ENCODE measurements around the gene STK11. TPM values are rescaled to one million over a fixed set of nuclear protein-coding genes. Genes with fewer than 3 reads are reported as not detected.

STK11 gene, protein sequence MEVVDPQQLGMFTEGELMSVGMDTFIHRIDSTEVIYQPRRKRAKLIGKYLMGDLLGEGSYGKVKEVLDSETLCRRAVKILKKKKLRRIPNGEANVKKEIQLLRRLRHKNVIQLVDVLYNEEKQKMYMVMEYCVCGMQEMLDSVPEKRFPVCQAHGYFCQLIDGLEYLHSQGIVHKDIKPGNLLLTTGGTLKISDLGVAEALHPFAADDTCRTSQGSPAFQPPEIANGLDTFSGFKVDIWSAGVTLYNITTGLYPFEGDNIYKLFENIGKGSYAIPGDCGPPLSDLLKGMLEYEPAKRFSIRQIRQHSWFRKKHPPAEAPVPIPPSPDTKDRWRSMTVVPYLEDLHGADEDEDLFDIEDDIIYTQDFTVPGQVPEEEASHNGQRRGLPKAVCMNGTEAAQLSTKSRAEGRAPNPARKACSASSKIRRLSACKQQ
- 88.2 and 94.2 TPM in 2 replicates for total RNA-seq

DNA sequence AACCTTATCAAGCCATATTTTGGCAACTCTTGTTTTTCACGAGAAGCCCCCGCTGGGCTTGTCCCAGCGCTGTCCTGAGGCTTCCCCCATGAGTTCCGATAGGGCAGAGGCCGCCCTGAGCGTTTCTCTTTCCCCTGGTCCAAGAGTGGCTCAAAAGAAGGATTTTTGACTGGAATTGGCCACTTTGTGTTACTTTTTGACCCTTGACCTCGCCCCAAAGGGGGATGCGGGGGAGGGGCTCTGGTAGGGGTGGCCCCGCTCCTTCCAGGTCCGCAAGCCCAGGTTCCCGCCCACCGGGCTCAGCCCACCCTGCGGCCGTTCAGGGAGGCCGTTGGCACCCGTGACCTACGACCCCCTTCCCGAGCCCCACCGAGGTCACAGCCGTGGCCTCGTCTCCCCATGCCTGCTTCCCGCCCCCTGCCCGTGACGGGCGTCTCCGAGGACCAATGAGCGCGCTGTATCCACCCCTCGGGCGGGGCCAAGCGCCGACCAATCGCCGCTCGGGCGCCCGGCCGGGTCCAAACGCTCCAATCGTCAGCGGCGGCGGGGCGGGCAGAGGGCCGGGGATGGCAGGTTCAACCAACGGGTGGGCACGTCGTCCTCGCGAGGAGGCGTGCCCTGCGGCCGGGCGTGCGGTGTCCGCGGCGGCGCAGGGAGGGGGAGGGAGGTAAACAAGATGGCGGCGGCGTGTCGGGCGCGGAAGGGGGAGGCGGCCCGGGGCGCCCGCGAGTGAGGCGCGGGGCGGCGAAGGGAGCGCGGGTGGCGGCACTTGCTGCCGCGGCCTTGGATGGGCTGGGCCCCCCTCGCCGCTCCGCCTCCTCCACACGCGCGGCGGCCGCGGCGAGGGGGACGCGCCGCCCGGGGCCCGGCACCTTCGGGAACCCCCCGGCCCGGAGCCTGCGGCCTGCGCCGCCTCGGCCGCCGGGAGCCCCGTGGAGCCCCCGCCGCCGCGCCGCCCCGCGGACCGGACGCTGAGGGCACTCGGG lies at the start of gene STK11:
Gene STK11 (plus strand): TSS at position 665 of the 986 bp plus-strand sequence. CDS start 1,136 bp downstream, outside the sequence.

DNA sequence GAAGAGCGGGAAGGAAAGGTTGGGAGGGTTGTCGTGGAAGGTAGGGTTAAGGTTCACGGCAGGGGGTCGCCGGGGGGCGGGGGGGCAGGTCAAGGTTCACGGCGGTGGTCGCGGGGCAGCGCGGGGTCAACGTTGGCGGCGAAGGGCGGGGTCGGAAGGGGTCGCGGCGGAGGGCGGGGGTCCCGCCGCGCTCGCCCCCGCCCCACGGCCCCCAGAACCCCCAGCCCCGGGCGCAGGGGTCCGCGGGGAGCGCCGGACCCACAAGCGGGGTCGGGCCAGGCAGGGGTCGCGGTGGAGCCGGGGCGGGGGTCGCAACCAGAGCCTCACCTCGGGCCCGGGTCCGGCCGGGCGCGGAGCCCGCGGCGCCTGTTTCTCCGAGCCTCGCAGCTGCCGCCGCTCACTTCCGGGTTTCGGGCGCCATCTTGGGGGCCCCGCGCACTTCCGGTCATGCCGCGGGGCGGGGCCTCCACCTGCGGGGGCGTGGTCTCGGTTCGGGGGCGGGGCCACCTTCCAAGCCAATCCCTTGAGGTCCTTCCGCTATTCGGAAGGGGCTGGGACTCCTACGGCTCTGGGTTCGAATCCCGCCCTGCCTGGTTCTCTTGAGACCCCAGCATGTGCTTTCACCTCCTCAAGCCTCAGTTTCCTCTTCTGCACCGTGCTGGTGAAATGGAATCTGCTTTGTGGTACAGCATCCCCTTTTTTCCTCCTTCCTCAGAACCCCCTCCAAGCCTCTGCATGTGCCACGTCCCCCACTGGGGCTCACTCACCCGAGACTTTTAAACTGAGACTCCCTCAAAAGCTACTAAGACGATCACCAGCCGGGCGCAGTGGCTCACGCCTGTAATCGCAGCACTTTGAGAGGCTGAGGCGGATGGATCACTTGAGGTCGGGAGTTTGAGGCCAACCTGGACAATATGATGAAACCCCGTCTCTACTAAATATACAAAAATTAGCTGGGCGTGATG lies 31.5 kb upstream of the STK11 start, which contains the start of gene SBNO2:
Gene SBNO2 (minus strand): TSS at position 424 of the 965 bp plus-strand sequence. CDS start 19,992 bp downstream, outside the sequence.

DNA sequence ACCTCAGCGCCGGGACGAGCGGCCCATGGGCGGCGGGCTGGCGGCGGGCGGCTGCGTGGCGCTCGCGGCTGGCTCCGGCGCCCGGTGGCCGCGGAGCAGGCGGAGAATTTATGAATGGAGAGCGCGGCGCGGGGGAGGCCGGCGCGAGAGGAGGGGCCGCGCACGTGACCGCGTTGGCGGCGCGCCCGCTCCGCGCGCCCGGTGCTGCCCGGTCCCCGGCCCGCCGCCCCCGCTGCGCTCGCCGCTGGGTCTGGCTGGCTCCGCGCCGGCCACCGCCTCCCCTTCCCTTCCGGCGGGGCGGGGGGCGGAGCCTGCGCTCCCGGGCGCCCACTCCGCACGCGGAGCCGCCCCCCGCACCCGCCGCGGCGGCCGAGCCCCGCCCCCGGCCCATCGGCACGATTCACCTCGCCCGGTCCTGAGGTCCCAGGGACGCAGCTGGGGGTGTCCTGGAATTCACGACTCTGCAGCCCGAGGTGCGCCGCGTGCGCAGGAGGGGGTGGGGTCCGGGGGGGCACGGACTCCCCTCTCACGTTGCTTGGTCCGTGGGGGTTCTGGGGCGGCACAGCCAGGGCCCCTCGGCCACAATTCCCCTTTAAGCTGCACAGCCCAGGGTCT lies 32.3 kb downstream of the STK11 start, which contains the start of gene CBARP:
Gene CBARP (minus strand): TSS at position 252 of the 615 bp plus-strand sequence. CDS start 1,905 bp downstream, outside the sequence.

DNA sequence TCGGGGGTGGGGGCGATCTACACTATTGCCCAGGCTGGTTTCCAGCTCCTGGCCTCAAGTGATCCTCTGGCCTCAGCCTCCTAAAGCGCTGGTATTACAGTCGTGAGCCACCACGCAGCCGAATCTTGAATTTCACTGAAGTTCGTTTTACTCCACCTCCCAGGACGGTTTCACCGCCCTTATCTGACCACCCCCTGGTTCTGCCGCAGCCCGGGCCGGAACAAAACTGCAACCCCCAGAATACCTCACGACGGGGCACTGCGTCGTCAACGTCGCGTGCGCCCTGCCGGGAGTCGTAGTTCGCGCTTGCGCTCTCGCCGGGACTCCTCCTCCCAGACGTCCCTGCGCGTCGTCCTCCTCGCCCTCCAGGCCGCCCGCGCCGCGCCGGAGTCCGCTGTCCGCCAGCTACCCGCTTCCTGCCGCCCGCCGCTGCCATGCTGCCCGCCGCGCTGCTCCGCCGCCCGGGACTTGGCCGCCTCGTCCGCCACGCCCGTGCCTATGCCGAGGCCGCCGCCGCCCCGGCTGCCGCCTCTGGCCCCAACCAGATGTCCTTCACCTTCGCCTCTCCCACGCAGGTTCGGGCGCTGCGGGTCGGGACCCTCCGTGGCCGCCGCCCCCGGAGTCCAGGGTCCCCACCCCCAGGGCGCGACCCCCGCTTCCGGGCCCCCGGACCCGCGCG lies 36.0 kb downstream of the STK11 start, which contains the start of gene ATP5F1D:
Gene ATP5F1D (plus strand): TSS at position 335 of the 679 bp plus-strand sequence. CDS start 100 bp downstream, at position 435.

DNA sequence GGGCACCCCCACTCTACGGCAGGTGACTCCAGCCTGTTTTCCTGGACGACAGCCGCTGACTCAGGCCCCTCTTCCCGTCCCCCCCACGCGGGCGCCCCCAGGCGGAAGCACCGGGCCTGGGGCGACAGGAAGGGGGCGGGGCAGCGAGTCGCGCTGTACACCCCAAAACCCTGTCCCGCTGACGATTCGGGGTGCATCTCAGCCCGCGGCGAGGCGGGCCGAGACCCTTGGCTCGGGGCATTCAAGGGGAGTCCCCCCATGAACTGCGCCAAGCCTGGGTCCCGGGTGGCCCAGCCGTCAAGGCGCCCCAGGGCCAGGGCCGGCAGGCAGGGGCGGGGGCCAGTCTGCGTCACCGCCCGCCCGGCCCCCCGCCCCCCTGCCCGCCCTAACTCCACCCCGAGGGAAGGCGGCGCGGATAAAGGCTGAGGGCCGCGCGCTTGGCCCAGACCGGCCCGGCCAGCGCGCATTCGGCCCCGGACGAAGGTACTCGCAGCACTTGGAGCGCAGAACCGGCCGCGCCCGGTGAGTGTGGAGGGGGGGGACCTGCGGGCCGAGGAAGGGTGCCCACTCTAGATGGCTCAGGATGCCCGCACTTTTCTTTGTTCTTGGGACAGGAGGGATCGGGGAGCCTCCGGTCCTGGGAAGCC lies 42.7 kb downstream of the STK11 start, which contains the start of gene MIDN:
Gene MIDN (plus strand): TSS at position 445 of the 647 bp plus-strand sequence. CDS start 1,714 bp downstream, outside the sequence.

DNA sequence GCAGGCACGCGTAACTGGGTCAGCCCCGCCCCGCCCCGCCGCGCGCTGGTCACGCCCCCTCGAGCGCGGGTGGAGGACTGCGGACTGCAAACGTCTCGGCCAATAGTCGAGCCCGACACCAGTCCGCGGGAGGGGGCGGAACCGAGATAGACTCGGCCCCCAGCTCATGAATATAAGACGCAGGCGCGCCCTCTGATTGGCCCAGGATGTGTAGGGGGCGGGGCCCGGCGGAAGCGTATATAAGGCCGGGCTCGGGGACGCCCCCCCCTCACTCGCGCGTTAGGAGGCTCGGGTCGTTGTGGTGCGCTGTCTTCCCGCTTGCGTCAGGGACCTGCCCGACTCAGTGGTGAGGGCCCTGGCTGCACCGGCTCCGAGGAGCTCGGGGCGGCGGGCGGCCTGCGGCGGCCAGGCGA lies 63.5 kb downstream of the STK11 start, which contains the start of gene CIRBP:
Gene CIRBP (plus strand): TSS at position 268 of the 413 bp plus-strand sequence. CDS start 1,602 bp downstream, outside the sequence.

DNA sequence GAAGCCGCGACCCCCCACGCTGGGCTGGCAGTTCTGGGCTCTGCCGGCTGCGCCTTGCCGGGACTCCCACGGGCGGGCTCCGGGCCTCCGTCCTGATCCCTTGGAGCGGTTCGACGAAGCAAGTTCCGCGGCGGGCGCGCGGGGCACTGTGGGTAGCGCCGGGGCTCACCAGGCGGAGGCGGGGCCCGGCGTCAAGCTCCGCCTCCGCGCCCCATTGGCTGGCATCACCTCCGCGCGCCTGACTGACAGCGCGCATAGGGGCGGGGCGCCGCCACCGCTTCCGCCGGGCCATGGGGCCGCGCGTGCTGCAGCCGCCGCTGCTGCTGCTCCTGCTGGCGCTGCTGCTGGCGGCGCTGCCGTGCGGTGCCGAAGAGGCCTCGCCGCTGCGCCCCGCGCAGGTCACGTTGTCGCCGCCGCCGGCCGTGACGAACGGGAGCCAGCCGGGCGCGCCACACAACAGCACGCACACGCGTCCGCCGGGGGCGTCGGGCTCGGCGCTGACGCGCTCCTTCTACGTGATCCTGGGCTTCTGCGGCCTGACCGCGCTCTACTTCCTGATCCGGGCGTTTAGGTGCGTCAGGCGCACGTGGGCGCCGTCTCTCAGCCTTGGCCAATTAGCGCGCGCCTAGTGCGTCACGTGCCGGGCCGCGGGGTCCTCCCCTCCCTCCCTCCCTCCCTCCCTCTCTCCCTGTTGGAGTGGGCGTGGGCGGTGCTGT lies 69.8 kb downstream of the STK11 start, which contains the start of gene FAM174C:
Gene FAM174C (plus strand): TSS at position 271 of the 716 bp plus-strand sequence. CDS start 20 bp downstream, at position 291.

Other genes starting within 250 kb of the STK11 start
- 141 and 143 TPM in 2 replicates for gene WDR18, start 221.4 kb upstream of the STK11 start, total RNA-seq
- gene GRIN3B, start 205.4 kb upstream of the STK11 start, total RNA-seq: 0.19 and 0.27 TPM in 2 replicates
- 48.3 and 59.8 TPM in 2 replicates for gene TMEM259, start 184.7 kb upstream of the STK11 start, total RNA-seq
- not detected in 2 replicates for gene RNU6-2, start 184.3 kb upstream of the STK11 start, total RNA-seq
- 187 and 190 TPM in 2 replicates for gene CNN2, start 179.2 kb upstream of the STK11 start, total RNA-seq
- gene ABCA7, start 165.7 kb upstream of the STK11 start, total RNA-seq: 4.0 and 4.8 TPM in 2 replicates
- 5.6 and 9.5 TPM in 2 replicates for gene ARHGAP45, start 138.6 kb upstream of the STK11 start, total RNA-seq
- 101 and 122 TPM in 2 replicates for gene POLR2E, start 110.4 kb upstream of the STK11 start, total RNA-seq
- 363 and 429 TPM in 2 replicates for gene GPX4, start 101.8 kb upstream of the STK11 start, total RNA-seq
- gene SBNO2, start 31.5 kb upstream of the STK11 start, total RNA-seq: 30.9 and 64.3 TPM in 2 replicates
- 1.3 and 1.6 TPM in 2 replicates for gene CBARP, start 32.2 kb downstream of the STK11 start, total RNA-seq
- gene ATP5F1D, start 36.0 kb downstream of the STK11 start, total RNA-seq: 46.3 and 51.7 TPM in 2 replicates
- gene MIDN, start 42.8 kb downstream of the STK11 start, total RNA-seq: 12.7 and 16.3 TPM in 2 replicates
- gene CIRBP, start 63.6 kb downstream of the STK11 start, total RNA-seq: 76.5 and 167 TPM in 2 replicates
- gene FAM174C, start 69.8 kb downstream of the STK11 start, total RNA-seq: 12.8 and 25.1 TPM in 2 replicates
- gene EFNA2, start 80.1 kb downstream of the STK11 start, total RNA-seq: 0.09 and 0.18 TPM in 2 replicates
- gene NDUFS7, start 178.1 kb downstream of the STK11 start, total RNA-seq: 61.5 and 62.4 TPM in 2 replicates
- gene GAMT, start 195.8 kb downstream of the STK11 start, total RNA-seq: 14.8 and 23.2 TPM in 2 replicates
- gene DAZAP1, start 201.8 kb downstream of the STK11 start, total RNA-seq: 58.0 and 63.1 TPM in 2 replicates
- gene RPS15, start 232.6 kb downstream of the STK11 start, total RNA-seq: 380 and 504 TPM in 2 replicates
- 0.09 TPM in 2 replicates for gene APC2, start 244.3 kb downstream of the STK11 start, total RNA-seq